NCI-H1105 (cell line): Measurements from ENCODE around the gene BCL7A.
"Not testable (repeated sequence)": the region's sequence is repeated elsewhere in the genome, so short reads cannot be mapped to it uniquely, and the experiment has no call there.

Experiments
- DNase-seq: peaks from one replicate; lab custom pipeline; 2025; lab: John Stamatoyannopoulos, UW

Gene BCL7A

GRCh38 chr12:122096014-122096413 is 74.3 kb downstream of the BCL7A start:
- DNase-seq: no peak

GRCh38 chr12:122096591-122097149 is 75.0 kb downstream of the BCL7A start:
- DNase-seq: peak; percentile 31

- no peak for DNase-seq
These were observed 75.9 kb downstream of the BCL7A start for GRCh38 chr12:122097584-122097926.

GRCh38 chr12:122097927-122098756 is 76.5 kb downstream of the BCL7A start:
- peak; percentile 64 for DNase-seq

GRCh38 chr12:122099280-122099749 is 77.6 kb downstream of the BCL7A start:
- no peak for DNase-seq

- DNase-seq: no peak
These were observed 78.2 kb downstream of the BCL7A start for GRCh38 chr12:122099856-122100255.

- DNase-seq: no peak
These were observed 78.9 kb downstream of the BCL7A start for GRCh38 chr12:122100568-122100967.

GRCh38 chr12:122102331-122102730 is 80.6 kb downstream of the BCL7A start:
- DNase-seq: no peak

GRCh38 chr12:122104844-122105243 is 83.2 kb downstream of the BCL7A start:
- no peak for DNase-seq

- not testable (repeated sequence) for DNase-seq
These were observed 83.8 kb downstream of the BCL7A start for GRCh38 chr12:122105496-122105895.

- DNase-seq: no peak
These were observed 85.2 kb downstream of the BCL7A start for GRCh38 chr12:122106843-122107242.

- no peak for DNase-seq
These were observed 85.6 kb downstream of the BCL7A start for GRCh38 chr12:122107261-122107660.

- DNase-seq: peak; percentile 89
These were observed 89.5 kb downstream of the BCL7A start for GRCh38 chr12:122111089-122111641.
